BJ (cell line): Measurements from ENCODE around the gene PRRT1B. TPM values are rescaled to one million over a fixed set of nuclear protein-coding genes. Genes with fewer than 3 reads are reported as not detected.

Experiments
- CTCF ChIA-PET: fragments of 350-600 bp; formaldehyde crosslinking; extraction: SDS; loops from one replicate; lab custom pipeline; 2021; ENCODE audit warnings: antibody characterized with exemption, inconsistent platforms; lab: Yijun Ruan, JAX
- POLR2A ChIA-PET: fragments of 300-600 bp; sonication (Branson Sonifier 250); formaldehyde crosslinking; extraction: SDS; loops from one replicate; lab custom pipeline; 2021; ENCODE audit warnings: antibody characterized with exemption; lab: Charles Lee
- DNase-seq: peaks from one replicate; pipeline ENCODE4 v3.0.0-alpha.2; 2011; ENCODE audit warnings: low read depth
- H3K27me3 ChIP-seq: 2 replicates; pipeline ENCODE4 v1.6.0; 2011; ENCODE audit warnings: low read length; ENCODE audit not compliant: control insufficient read depth, insufficient read depth
- H3K36me3 ChIP-seq: 2 replicates; pipeline ENCODE4 v1.5.1; 2011; ENCODE audit warnings: low read length; ENCODE audit not compliant: control insufficient read depth, insufficient read depth
- H3K4me3 ChIP-seq: 2 replicates; pipeline ENCODE4 v1.5.1; 2011; ENCODE audit warnings: low read depth, mild to moderate bottlenecking, control low read depth, low read length
- polyA plus RNA-seq: library from polyadenylated mRNA; depleted of rRNA; stranded (reverse); fragments of >200 nt; gene quantifications from 2 replicates; pipeline ENCODE4 v1.2.3, GENCODE V29; 2011
- TF ChIP-seq, protein P1 (sequence below): IDR thresholded peaks from 2 replicates; pipeline ENCODE4 v1.5.1; 2011; ENCODE audit warnings: low read depth, mild to moderate bottlenecking, control low read depth, inconsistent platforms, low read length, moderate library complexity; ENCODE audit not compliant: insufficient read depth

The PRRT1B gene
- polyA plus RNA-seq, 1 experiment: not detected

DNA sequence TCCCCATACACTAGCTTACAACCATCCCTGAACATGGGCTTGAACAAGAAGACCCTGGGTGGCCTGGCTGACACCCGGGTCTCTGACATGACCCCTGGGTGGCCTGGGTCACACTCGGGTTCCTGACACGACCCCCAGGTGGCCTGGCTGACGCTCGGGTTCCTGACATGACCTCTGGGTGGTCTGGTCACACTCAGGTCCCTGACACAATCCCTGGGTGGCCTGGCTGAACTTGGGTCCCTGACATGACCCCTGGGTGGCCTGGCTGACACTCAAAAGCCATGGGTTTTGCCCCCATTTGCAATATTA, 38.0 kb downstream of the PRRT1B start:
- Histone ChIP-seq H3K27me3 (no peaks in the 10 kb centered on the region), H3K4me3 (no peak overlapping the region), H3K36me3 (peaks cover 32% of the 10 kb centered on the region)
- ChIA-PET CTCF (interaction anchor here (0.8 to 2.1 kb wide), 2 partner anchors 157 to 233 kb away, joined by 3 to 5 read pairs; no protein-coding TSS in a partner anchor), POLR2A (no interaction called here)
- TF ChIP-seq, protein P1, sequence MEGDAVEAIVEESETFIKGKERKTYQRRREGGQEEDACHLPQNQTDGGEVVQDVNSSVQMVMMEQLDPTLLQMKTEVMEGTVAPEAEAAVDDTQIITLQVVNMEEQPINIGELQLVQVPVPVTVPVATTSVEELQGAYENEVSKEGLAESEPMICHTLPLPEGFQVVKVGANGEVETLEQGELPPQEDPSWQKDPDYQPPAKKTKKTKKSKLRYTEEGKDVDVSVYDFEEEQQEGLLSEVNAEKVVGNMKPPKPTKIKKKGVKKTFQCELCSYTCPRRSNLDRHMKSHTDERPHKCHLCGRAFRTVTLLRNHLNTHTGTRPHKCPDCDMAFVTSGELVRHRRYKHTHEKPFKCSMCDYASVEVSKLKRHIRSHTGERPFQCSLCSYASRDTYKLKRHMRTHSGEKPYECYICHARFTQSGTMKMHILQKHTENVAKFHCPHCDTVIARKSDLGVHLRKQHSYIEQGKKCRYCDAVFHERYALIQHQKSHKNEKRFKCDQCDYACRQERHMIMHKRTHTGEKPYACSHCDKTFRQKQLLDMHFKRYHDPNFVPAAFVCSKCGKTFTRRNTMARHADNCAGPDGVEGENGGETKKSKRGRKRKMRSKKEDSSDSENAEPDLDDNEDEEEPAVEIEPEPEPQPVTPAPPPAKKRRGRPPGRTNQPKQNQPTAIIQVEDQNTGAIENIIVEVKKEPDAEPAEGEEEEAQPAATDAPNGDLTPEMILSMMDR: no peak
- no peak for DNase-seq

- CTCF ChIA-PET: interaction anchor here (1.2 to 2.1 kb wide), 3 partner anchors 155 to 234 kb away, joined by 4 to 6 read pairs (median 5); no protein-coding TSS in a partner anchor
- H3K27me3 ChIP-seq: no peaks in the 10 kb centered on the region
- peaks cover 34% of the 10 kb centered on the region for H3K36me3 ChIP-seq
- TF ChIP-seq, protein P1: no peak
- no peak for DNase-seq
- POLR2A ChIA-PET: no interaction called here
- no peak overlapping the region for H3K4me3 ChIP-seq
Observed at GRCh38 chr9:131583836-131584555, 38.7 kb downstream of the PRRT1B start.

DNA sequence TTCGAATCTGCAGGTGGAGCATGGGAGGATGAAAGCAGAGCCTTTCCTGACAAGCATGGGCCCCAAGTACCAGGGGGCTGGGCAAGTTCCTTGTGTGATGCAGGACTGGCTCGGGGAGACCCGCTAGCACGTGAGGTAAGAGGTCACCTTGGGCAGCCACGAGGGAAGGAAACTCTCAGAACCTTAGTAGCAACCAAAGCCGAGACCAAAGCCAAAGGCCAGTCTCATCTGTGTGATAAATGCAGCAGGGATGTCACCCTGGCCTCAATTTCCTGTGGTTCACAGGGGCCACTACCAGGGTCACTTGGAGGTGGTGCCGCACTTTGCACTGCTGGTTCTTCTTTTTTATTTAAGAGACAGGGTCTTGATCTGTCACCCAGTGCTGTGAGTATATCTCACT, 39.5 kb downstream of the PRRT1B start:
- POLR2A ChIA-PET: no interaction called here
- no peak for DNase-seq
- TF ChIP-seq, protein P1: no peak
- Histone ChIP-seq H3K27me3 (no peaks in the 10 kb centered on the region), H3K4me3 (no peak overlapping the region), H3K36me3 (peaks cover 32% of the 10 kb centered on the region)
- CTCF ChIA-PET: interaction anchor here (0.9 to 2.1 kb wide), 7 partner anchors 17 to 235 kb away, joined by 3 to 7 read pairs (median 4); no protein-coding TSS in a partner anchor

- POLR2A ChIA-PET: no interaction called here
- CTCF ChIA-PET: interaction anchor here (0.7 to 2.1 kb wide), 7 partner anchors 16 to 236 kb away, joined by 3 to 7 read pairs (median 4); no protein-coding TSS in a partner anchor
Observed at GRCh38 chr9:131585375-131585774, 40.1 kb downstream of the PRRT1B start.

GRCh38 chr9:131587331-131587730, 42.0 kb downstream of the PRRT1B start:
- H3K27me3 ChIP-seq: no peaks in the 10 kb centered on the region
- DNase-seq: no peak
- no peak overlapping the region for H3K4me3 ChIP-seq
- ChIA-PET POLR2A (no interaction called here), CTCF (interaction anchor here (8.8 kb wide), 1 partner anchor 153 kb away, joined by 227 read pairs; the partner anchor contains the start of gene RAPGEF1)
- H3K36me3 ChIP-seq: peaks cover 29% of the 10 kb centered on the region
- TF ChIP-seq, protein P1: no peak

More at GRCh38 chr9:131585375-131585774, 40.1 kb downstream of the PRRT1B start:
- no peak for DNase-seq
- TF ChIP-seq, protein P1: no peak
- no peak overlapping the region for H3K4me3 ChIP-seq
- H3K27me3 ChIP-seq: no peaks in the 10 kb centered on the region
- H3K36me3 ChIP-seq: peaks cover 28% of the 10 kb centered on the region
